MM.1S (cell line): ENCODE measurements around the gene NIPBL.

ENCODE experiments used
- CTCF ChIP-seq: fragments of 300-600 bp; sonication (generic); IDR thresholded peaks from 2 replicates; pipeline ENCODE4 v1.5.1; 2016; ENCODE audit warnings: antibody characterized with exemption, low read length, mixed read lengths
- EZH2phosphoT487 ChIP-seq: fragments of 300-600 bp; sonication (generic); IDR thresholded peaks from 2 replicates; pipeline ENCODE4 v1.6.1; 2018; ENCODE audit warnings: antibody characterized with exemption, low read length

- no peak for TF ChIP-seq CTCF
- no peak for TF ChIP-seq EZH2phosphoT487
Measured at GRCh38 chr5:36842087-36842486, 34.5 kb upstream of the NIPBL start.
